Trophoblast cell (in vitro differentiated cells and primary cell): Measurements from ENCODE around the gene AOAH.

ENCODE experiments used
- DNase-seq, 2 donors: peaks; one replicate each; pipeline ENCODE4 v3.0.0-alpha.2; 2016
- H2AFZ ChIP-seq: 2 replicates; pipeline ENCODE4 v1.6.1; 2013; ENCODE audit warnings: low read length, moderate library complexity, mild to moderate bottlenecking; ENCODE audit not compliant: insufficient read depth, poor library complexity
- H2AK5ac ChIP-seq: 2 replicates; pipeline ENCODE4 v1.6.1; 2013; ENCODE audit warnings: mild to moderate bottlenecking, low read length
- H2BK120ac ChIP-seq: 2 replicates; pipeline ENCODE4 v1.6.1; 2013; ENCODE audit warnings: low read length, mild to moderate bottlenecking, moderate library complexity; ENCODE audit not compliant: insufficient read depth, poor library complexity
- H2BK12ac ChIP-seq: 2 replicates; pipeline ENCODE4 v1.6.1; 2013; ENCODE audit warnings: mild to moderate bottlenecking, low read length, moderate library complexity
- H2BK5ac ChIP-seq: 2 replicates; pipeline ENCODE4 v1.6.1; 2013; ENCODE audit warnings: low read length, low read depth, moderate library complexity, mild to moderate bottlenecking; ENCODE audit not compliant: poor library complexity
- H3K14ac ChIP-seq: 2 replicates; pipeline ENCODE4 v1.6.1; 2013; ENCODE audit warnings: mild to moderate bottlenecking, low read length
- H3K18ac ChIP-seq: 2 replicates; pipeline ENCODE4 v1.6.1; 2013; ENCODE audit warnings: mild to moderate bottlenecking, low read length
- H3K23ac ChIP-seq: 2 replicates; pipeline ENCODE4 v1.6.1; 2013; ENCODE audit warnings: low read length
- H3K27ac ChIP-seq: 2 replicates; pipeline ENCODE4 v1.5.1; 2013; ENCODE audit warnings: low read depth, mild to moderate bottlenecking, inconsistent platforms, low read length, moderate library complexity
- H3K27me3 ChIP-seq: 2 replicates; pipeline ENCODE4 v1.6.1; 2013; ENCODE audit warnings: inconsistent platforms, mild to moderate bottlenecking, low read length, moderate library complexity; ENCODE audit not compliant: insufficient read depth
- H3K36me3 ChIP-seq, 2 experiments: 1 replicate in 1 of 2; 2 replicates in 1 of 2; pipeline ENCODE4 v1.6.1; 2013; ENCODE audit warnings: low read length in 2 of 2, mild to moderate bottlenecking in 2 of 2, moderate library complexity in 1 of 2; ENCODE audit not compliant: insufficient read depth in 2 of 2, control insufficient read depth in 1 of 2
- H3K4ac ChIP-seq: 2 replicates; pipeline ENCODE4 v1.6.1; 2013; ENCODE audit warnings: low read depth, mild to moderate bottlenecking, low read length, moderate library complexity
- H3K4me1 ChIP-seq, 2 experiments: 1 replicate in 1 of 2; 2 replicates in 1 of 2; pipeline ENCODE4 v1.6.1; 2013; ENCODE audit warnings: low read length in 2 of 2, mild to moderate bottlenecking in 2 of 2, moderate library complexity in 1 of 2; ENCODE audit not compliant: insufficient read depth in 2 of 2, control insufficient read depth in 1 of 2
- H3K4me2 ChIP-seq: 2 replicates; pipeline ENCODE4 v1.6.1; 2013; ENCODE audit warnings: inconsistent platforms, mild to moderate bottlenecking, low read length, moderate library complexity
- H3K4me3 ChIP-seq: 2 replicates; pipeline ENCODE4 v1.5.1; 2013; ENCODE audit warnings: mild to moderate bottlenecking, low read depth, low read length, inconsistent platforms
- H3K79me1 ChIP-seq: one replicate; pipeline ENCODE4 v1.6.1; 2013; ENCODE audit warnings: low read length
- H3K79me2 ChIP-seq: 2 replicates; pipeline ENCODE4 v1.6.1; 2013; ENCODE audit warnings: low read length, mild to moderate bottlenecking; ENCODE audit not compliant: control insufficient read depth, insufficient read depth, poor library complexity
- H3K9ac ChIP-seq: 2 replicates; pipeline ENCODE4 v1.6.1; 2013; ENCODE audit warnings: mild to moderate bottlenecking, low read length
- H3K9me3 ChIP-seq: 2 replicates; pipeline ENCODE4 v1.6.1; 2013; ENCODE audit warnings: low read depth, mild to moderate bottlenecking, control low read depth, inconsistent platforms, low read length; ENCODE audit not compliant: insufficient read depth
- H4K12ac ChIP-seq: 2 replicates; pipeline ENCODE4 v1.6.1; 2013; ENCODE audit warnings: low read depth, mild to moderate bottlenecking, low read length, moderate library complexity
- H4K8ac ChIP-seq: 2 replicates; pipeline ENCODE4 v1.6.1; 2013; ENCODE audit warnings: low read depth, mild to moderate bottlenecking, low read length, moderate library complexity
- H4K91ac ChIP-seq: one replicate; pipeline ENCODE4 v1.6.1; 2013; ENCODE audit warnings: low read depth, mild to moderate bottlenecking, low read length, moderate library complexity
- WGBS: extraction: QIAGEN DNeasy Blood & Tissue Kit; methylation state at CpG from one replicate; pipeline ENCODE4 v1.1.7; 2013; ENCODE audit warnings: missing lambda C conversion rate; ENCODE audit not compliant: insufficient read length, insufficient coverage; ENCODE audit errors: extremely low coverage; 5-methylcytosine and 5-hydroxymethylcytosine counted together

AOAH gene

GRCh38 chr7:36683111-36683510 lies 41.2 kb downstream of the AOAH start:
- H3K9me3 ChIP-seq: no peaks in the 10 kb centered on the region
- H2BK12ac ChIP-seq: no peak overlapping the region
- no peak overlapping the region for H3K9ac ChIP-seq
- no peak overlapping the region for H3K4me2 ChIP-seq
- no peaks in the 10 kb centered on the region for H3K36me3 ChIP-seq
- H2BK120ac ChIP-seq: no peak overlapping the region
- no peak overlapping the region for H2AK5ac ChIP-seq
- no peak overlapping the region for H4K12ac ChIP-seq
- no peak overlapping the region for H2AFZ ChIP-seq
- no peak overlapping the region for H3K23ac ChIP-seq
- H4K91ac ChIP-seq: no peak overlapping the region
- no peak overlapping the region for H4K8ac ChIP-seq
- H3K27me3 ChIP-seq: no peaks in the 10 kb centered on the region
- H3K4ac ChIP-seq: no peak overlapping the region
- no peak overlapping the region for H3K4me3 ChIP-seq
- H3K79me1 ChIP-seq: peaks cover 7% of the 10 kb centered on the region
- H3K27ac ChIP-seq: no peak overlapping the region
- no peak overlapping the region for H3K18ac ChIP-seq
- no peak overlapping the region for H3K14ac ChIP-seq
- peaks cover 7 to 10% of the 10 kb centered on the region in 2 experiments for H3K4me1 ChIP-seq
- H3K79me2 ChIP-seq: no peaks in the 10 kb centered on the region
- H2BK5ac ChIP-seq: no peak overlapping the region
- peak; percentile 34 to 83 for DNase-seq
- no CpG with 5 or more reads among the region's 1 CpG for WGBS

GRCh38 chr7:36682102-36682501 lies 42.2 kb downstream of the AOAH start:
- no peak overlapping the region for H4K12ac ChIP-seq
- H4K91ac ChIP-seq: no peak overlapping the region
- H2AFZ ChIP-seq: no peak overlapping the region
- H3K9ac ChIP-seq: no peak overlapping the region
- H2BK120ac ChIP-seq: no peak overlapping the region
- H3K14ac ChIP-seq: no peak overlapping the region
- H3K4me3 ChIP-seq: no peak overlapping the region
- no peak overlapping the region for H3K4ac ChIP-seq
- peak overlapping the region; percentile 37 for H2BK12ac ChIP-seq
- H2AK5ac ChIP-seq: no peak overlapping the region
- no peak overlapping the region for H3K27ac ChIP-seq
- no peaks in the 10 kb centered on the region for H3K27me3 ChIP-seq
- peaks cover 7 to 10% of the 10 kb centered on the region in 2 experiments for H3K4me1 ChIP-seq
- H3K4me2 ChIP-seq: no peak overlapping the region
- no peaks in the 10 kb centered on the region for H3K79me2 ChIP-seq
- H3K36me3 ChIP-seq: no peaks in the 10 kb centered on the region
- peaks cover 7% of the 10 kb centered on the region for H3K79me1 ChIP-seq
- DNase-seq: no peak
- peak overlapping the region; percentile 49 for H2BK5ac ChIP-seq
- WGBS: no CpG with 5 or more reads among the region's 2 CpGs
- H3K9me3 ChIP-seq: no peaks in the 10 kb centered on the region
- no peak overlapping the region for H3K18ac ChIP-seq
- no peak overlapping the region for H4K8ac ChIP-seq
- H3K23ac ChIP-seq: no peak overlapping the region

- H4K8ac ChIP-seq: no peak overlapping the region
- H4K91ac ChIP-seq: no peak overlapping the region
- H3K4ac ChIP-seq: no peak overlapping the region
- H3K14ac ChIP-seq: no peak overlapping the region
- no peak overlapping the region for H3K23ac ChIP-seq
- no peak overlapping the region for H2AK5ac ChIP-seq
- H2BK5ac ChIP-seq: no peak overlapping the region
- H3K4me3 ChIP-seq: no peak overlapping the region
- no CpG with 5 or more reads among the region's 2 CpGs for WGBS
- H3K27me3 ChIP-seq: no peaks in the 10 kb centered on the region
- no peak overlapping the region for H2BK120ac ChIP-seq
- H2AFZ ChIP-seq: no peak overlapping the region
- H2BK12ac ChIP-seq: no peak overlapping the region
- H4K12ac ChIP-seq: no peak overlapping the region
- no peak overlapping the region for H3K9ac ChIP-seq
- H3K79me1 ChIP-seq: peaks cover 3% of the 10 kb centered on the region
- no peaks in the 10 kb centered on the region for H3K9me3 ChIP-seq
- no peak overlapping the region for H3K4me2 ChIP-seq
- H3K27ac ChIP-seq: no peak overlapping the region
- H3K36me3 ChIP-seq: no peaks in the 10 kb centered on the region
- no peak overlapping the region for H3K18ac ChIP-seq
- peaks cover 0 to 3% of the 10 kb centered on the region in 2 experiments for H3K4me1 ChIP-seq
- no peaks in the 10 kb centered on the region for H3K79me2 ChIP-seq
- DNase-seq: no peak
Observed at GRCh38 chr7:36677769-36678437, 46.4 kb downstream of the AOAH start.

- Histone ChIP-seq H3K9ac (no peak overlapping the region), H3K4me3 (no peak overlapping the region), H3K9me3 (no peaks in the 10 kb centered on the region), H3K23ac (no peak overlapping the region), H4K91ac (no peak overlapping the region), H2BK5ac (no peak overlapping the region), H4K8ac (no peak overlapping the region), H3K4me1 (peaks cover 1 to 3% of the 10 kb centered on the region in 2 experiments), H3K27me3 (no peaks in the 10 kb centered on the region), H2AFZ (no peak overlapping the region), H2AK5ac (no peak overlapping the region), H3K4me2 (no peak overlapping the region), H2BK120ac (no peak overlapping the region), H4K12ac (no peak overlapping the region), H2BK12ac (no peak overlapping the region), H3K79me2 (no peaks in the 10 kb centered on the region), H3K4ac (no peak overlapping the region), H3K14ac (no peak overlapping the region), H3K27ac (no peak overlapping the region), H3K79me1 (peaks cover 3% of the 10 kb centered on the region), H3K36me3 (no peaks in the 10 kb centered on the region), H3K18ac (no peak overlapping the region)
- no CpG with 5 or more reads among the region's 6 CpGs for WGBS
- no peak for DNase-seq
Observed at GRCh38 chr7:36673703-36674102, 50.6 kb downstream of the AOAH start.
